Lung (tissue), 12 donors: ENCODE measurements around the gene API5. TPM values are rescaled to one million over a fixed set of nuclear protein-coding genes. Genes with fewer than 3 reads are reported as not detected.

Experiments
- ATAC-seq: fragments of 200-7000 bp; cut with Tn5 transposase; one replicate; pipeline ENCODE4 v1.9.1; 2020; ENCODE audit warnings: moderate number of reproducible peaks; ENCODE audit not compliant: insufficient read depth, low FRiP score
- DNase-seq, 3 donors: peaks; one replicate each; pipeline ENCODE4 v3.0.0-alpha.2; 2013 to 2017
- H3K27ac ChIP-seq, 2 donors: one replicate each; pipeline ENCODE4 v1.5.1; 2013; ENCODE audit warnings: mild to moderate bottlenecking in 2 of 2, moderate library complexity in 2 of 2, control low read depth in 1 of 2, inconsistent platforms in 1 of 2, low read depth in 1 of 2, low read length in 1 of 2
- H3K27me3 ChIP-seq, 3 donors: one replicate each; pipeline ENCODE4 v1.5.1; 2013; ENCODE audit warnings: low read length in 2 of 3; ENCODE audit not compliant: control insufficient read depth in 3 of 3, insufficient read depth in 3 of 3
- H3K36me3 ChIP-seq, 4 donors: one replicate each; pipeline ENCODE4 v1.5.1; 2013; ENCODE audit warnings: low read length in 4 of 4, mild to moderate bottlenecking in 1 of 4, moderate library complexity in 1 of 4; ENCODE audit not compliant: control insufficient read depth in 4 of 4, insufficient read depth in 4 of 4
- H3K4me1 ChIP-seq, 5 donors: one replicate each; pipeline ENCODE4 v1.5.1; 2013; ENCODE audit warnings: low read length in 5 of 5, mild to moderate bottlenecking in 2 of 5, moderate library complexity in 1 of 5; ENCODE audit not compliant: control insufficient read depth in 5 of 5, insufficient read depth in 5 of 5
- H3K4me3 ChIP-seq: one replicate; pipeline ENCODE4 v1.5.1; 2013; ENCODE audit warnings: mild to moderate bottlenecking, control low read depth, moderate library complexity
- H3K9ac ChIP-seq, 2 donors: one replicate each; pipeline ENCODE4 v1.5.1; 2013; ENCODE audit warnings: low read length in 2 of 2, control low read depth in 1 of 2; ENCODE audit not compliant: insufficient read depth in 1 of 2
- H3K9me3 ChIP-seq, 4 donors: one replicate each; pipeline ENCODE4 v1.5.1; 2013; ENCODE audit warnings: low read length in 3 of 4, mild to moderate bottlenecking in 1 of 4, moderate library complexity in 1 of 4; ENCODE audit not compliant: control insufficient read depth in 4 of 4, insufficient read depth in 3 of 4
- WGBS, 2 donors: extraction: QIAGEN DNeasy Blood & Tissue Kit; methylation state at CpG; one replicate each; pipeline ENCODE4 v1.1.7; 2013; 5-methylcytosine and 5-hydroxymethylcytosine counted together
- polyA plus RNA-seq, 2 donors: library from polyadenylated mRNA; stranded (reverse); fragments of 200-250 nt; gene quantifications; one replicate each; pipeline ENCODE4 v1.2.1, GENCODE V29; 2013
- total RNA-seq, 2 donors: library from RNA; depleted of rRNA in 1 of 2; stranded (reverse); fragments of >200 nt in 1 of 2; gene quantifications; one replicate each; pipeline ENCODE4 v1.2.1, GENCODE V29; 2014 to 2021
- TF ChIP-seq, protein P1 (sequence below): IDR thresholded peaks from 2 replicates; pipeline ENCODE4 v1.5.1; 2012; ENCODE audit warnings: mild to moderate bottlenecking; ENCODE audit errors: control extremely low read depth, extremely low read depth
- donor health status: control.
- donor health status: control.
- donor health status: Bipolar disorder and iron deficiency.
- donor health status: healthy.
- donor health status: DM: yes; HTN: yes; CAD: no.

API5 gene
- total and polyA plus RNA-seq, 4 donors, result 26.6 to 88.6 (median 65.8) TPM

- ATAC-seq, result peak; percentile 50
- H3K9me3 ChIP-seq, result no peaks in the 10 kb centered on the region
- peaks cover 0 to 18% (median 11%) of the 10 kb centered on the region in 5 donors for H3K4me1 ChIP-seq
- DNase-seq, result peak; percentile 37 to 77 (median 69)
- peak overlapping the region in 1 of 2 donors; percentile 8 for H3K9ac ChIP-seq
- 56 to 76% methylated on average over 7 of the region's 7 CpGs for WGBS, 2 donors
- no peak overlapping the region for H3K27ac ChIP-seq
- H3K27me3 ChIP-seq, result no peaks in the 10 kb centered on the region
- TF ChIP-seq, protein P1, sequence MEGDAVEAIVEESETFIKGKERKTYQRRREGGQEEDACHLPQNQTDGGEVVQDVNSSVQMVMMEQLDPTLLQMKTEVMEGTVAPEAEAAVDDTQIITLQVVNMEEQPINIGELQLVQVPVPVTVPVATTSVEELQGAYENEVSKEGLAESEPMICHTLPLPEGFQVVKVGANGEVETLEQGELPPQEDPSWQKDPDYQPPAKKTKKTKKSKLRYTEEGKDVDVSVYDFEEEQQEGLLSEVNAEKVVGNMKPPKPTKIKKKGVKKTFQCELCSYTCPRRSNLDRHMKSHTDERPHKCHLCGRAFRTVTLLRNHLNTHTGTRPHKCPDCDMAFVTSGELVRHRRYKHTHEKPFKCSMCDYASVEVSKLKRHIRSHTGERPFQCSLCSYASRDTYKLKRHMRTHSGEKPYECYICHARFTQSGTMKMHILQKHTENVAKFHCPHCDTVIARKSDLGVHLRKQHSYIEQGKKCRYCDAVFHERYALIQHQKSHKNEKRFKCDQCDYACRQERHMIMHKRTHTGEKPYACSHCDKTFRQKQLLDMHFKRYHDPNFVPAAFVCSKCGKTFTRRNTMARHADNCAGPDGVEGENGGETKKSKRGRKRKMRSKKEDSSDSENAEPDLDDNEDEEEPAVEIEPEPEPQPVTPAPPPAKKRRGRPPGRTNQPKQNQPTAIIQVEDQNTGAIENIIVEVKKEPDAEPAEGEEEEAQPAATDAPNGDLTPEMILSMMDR, result no peak
- H3K4me3 ChIP-seq, result no peak overlapping the region
- H3K36me3 ChIP-seq, result peaks cover 4 to 15% (median 8%) of the 10 kb centered on the region in 4 donors
Measured at GRCh38 chr11:43367382-43368178, 55.8 kb downstream of the API5 start.

DNA sequence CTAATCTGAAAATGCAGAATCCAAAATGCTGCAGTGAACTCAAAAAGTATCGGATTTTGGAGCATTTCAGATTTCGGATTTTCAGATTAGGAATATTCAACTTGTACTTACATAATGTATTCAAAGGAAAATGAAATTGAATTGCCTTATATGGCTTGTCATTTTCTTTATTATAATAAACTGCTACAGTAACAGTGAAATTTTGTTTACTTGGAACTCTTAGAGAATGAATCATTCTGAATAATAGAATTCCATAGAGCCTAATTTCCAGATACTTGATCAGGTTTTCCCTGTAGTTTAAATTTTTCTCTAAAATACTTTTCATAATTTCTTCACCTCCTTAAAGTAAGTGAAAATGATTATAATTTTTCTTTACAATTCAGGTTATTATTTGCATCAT, 64.3 kb downstream of the API5 start:
- Histone ChIP-seq H3K27me3 (no peaks in the 10 kb centered on the region), H3K9me3 (no peaks in the 10 kb centered on the region), H3K4me1 (peaks cover 0 to 5% (median 0%) of the 10 kb centered on the region in 5 donors), H3K36me3 (peaks cover 0 to 5% (median 4%) of the 10 kb centered on the region in 4 donors), H3K27ac (no peak overlapping the region), H3K4me3 (no peak overlapping the region), H3K9ac (no peak overlapping the region)
- DNase-seq, result no peak
- WGBS, 2 donors, result 92 to 100% methylated on average over 2 of the region's 2 CpGs
- no peak for ATAC-seq
- TF ChIP-seq, protein P1, result no peak

DNA sequence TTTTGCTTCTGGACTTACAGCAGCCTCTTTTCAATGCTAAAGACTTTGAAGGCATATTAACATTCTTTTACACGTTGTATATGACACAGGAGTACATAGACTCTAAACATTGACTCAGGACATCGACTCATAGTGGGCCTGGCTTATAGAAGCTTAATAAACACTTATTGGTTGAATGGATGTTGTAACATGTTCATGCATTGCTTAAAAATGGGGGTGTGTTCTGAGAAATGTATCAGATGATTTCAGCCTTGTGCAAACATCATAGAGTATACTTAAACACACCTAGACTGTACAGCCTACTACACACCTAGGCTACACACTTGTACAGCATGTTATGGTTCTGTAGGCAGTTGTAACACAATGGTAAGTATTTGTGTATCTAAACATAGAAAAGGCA, 64.8 kb downstream of the API5 start:
- no peak overlapping the region for H3K9ac ChIP-seq
- ATAC-seq, result peak; percentile 87

More for the DNA sequence above, 64.8 kb downstream of the API5 start:
- DNase-seq, result no peak
- no peaks in the 10 kb centered on the region for H3K27me3 ChIP-seq
- peaks cover 0 to 5% (median 0%) of the 10 kb centered on the region in 5 donors for H3K4me1 ChIP-seq
- H3K4me3 ChIP-seq, result no peak overlapping the region
- H3K36me3 ChIP-seq, result peaks cover 2 to 4% (median 3%) of the 10 kb centered on the region in 4 donors
- no peak overlapping the region for H3K27ac ChIP-seq
- 58 to 80% methylated on average over 2 of the region's 2 CpGs for WGBS, 2 donors
- TF ChIP-seq, protein P1, result no peak
- H3K9me3 ChIP-seq, result no peaks in the 10 kb centered on the region
